Inflammatory macrophage (primary cell): ENCODE data around the gene RELT.
A peak's percentile ranks its signal among the peaks of the same experiment; 100 is the strongest.

Experiments
- DNase-seq, 2 donors: peaks; one replicate each; pipeline ENCODE4 v3.0.0-alpha.2; 2020 to 2022
- total RNA-seq, 18 experiments: gene quantifications; one replicate each; lab custom pipeline; 2026; ENCODE audit warnings: mixed read lengths in 6 of 18, inconsistent platforms in 2 of 18; lab: John Stamatoyannopoulos, UW

RELT gene
- total RNA-seq, result 35.3 to 139 (median 89.5) reads per million in 18 experiments

DNA sequence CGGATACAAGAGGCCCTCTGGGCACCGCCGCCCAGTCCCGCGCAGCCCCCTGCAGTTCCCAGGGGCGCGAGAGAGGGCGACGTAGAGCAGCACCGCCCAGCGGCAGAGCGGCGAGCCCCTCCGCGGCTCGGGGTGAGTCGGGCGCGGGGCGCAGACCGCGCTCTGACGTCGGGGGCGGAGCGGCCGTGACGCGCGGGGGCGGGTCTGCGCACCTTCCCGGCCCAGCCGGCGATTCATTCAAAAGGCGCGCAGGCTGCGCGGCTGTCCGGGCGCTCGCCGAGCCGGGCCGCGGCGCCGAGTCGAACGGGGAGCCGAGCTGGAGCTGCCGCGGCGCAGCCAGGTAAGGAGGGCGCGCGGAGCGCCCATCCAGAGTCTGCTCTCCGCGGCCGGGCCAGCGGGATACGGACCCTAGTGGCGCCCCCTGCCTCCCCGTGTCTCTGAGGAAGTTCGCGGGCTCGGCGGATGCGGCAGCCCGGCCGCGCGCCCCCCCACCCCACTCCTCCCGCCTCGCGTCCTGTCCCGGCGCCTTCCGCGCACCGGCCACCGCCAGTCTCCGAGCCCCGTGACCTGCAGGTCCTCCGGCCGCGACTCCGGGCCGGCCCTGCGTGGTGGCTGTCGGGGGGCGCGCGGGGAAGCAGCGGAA, at the start of gene RELT:
TSS of gene RELT (plus strand) at position 240 of the 643 bp plus-strand sequence. CDS start 12,738 bp downstream, outside the sequence.
- peak; percentile 94 to 96 for DNase-seq

- DNase-seq, result no peak
Observed at GRCh38 chr11:73326929-73327811, 49.0 kb upstream of the RELT start.

GRCh38 chr11:73327812-73328364, 48.3 kb upstream of the RELT start:
- DNase-seq, result no peak

DNA sequence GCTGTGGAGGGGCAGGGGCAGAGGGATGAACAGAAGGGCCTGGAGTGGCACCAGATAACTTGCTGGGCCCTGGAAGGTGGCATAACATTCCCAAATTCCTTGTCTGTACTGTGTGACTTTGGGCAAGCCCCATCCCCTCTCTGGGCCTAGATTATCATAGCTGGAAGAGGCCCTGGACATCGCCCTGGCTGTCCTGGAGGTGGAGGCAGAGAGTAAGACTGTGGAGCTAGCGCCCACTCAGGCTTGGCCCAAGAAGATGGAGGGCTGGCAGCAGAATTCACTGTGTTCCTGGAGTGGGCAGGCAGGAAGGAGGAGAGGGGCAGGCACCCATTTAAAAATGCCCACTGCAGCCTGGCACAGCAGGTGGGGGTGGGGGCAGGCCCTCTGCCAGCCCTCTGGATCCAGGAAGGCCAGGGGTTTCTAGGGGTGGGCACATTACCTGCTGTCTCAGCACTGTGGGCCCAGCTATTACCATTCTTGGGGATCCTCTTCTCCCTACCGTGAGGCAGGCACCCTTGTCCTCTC, 45.6 kb upstream of the RELT start:
- DNase-seq, result peak in 1 of 2 donors; percentile 40

DNA sequence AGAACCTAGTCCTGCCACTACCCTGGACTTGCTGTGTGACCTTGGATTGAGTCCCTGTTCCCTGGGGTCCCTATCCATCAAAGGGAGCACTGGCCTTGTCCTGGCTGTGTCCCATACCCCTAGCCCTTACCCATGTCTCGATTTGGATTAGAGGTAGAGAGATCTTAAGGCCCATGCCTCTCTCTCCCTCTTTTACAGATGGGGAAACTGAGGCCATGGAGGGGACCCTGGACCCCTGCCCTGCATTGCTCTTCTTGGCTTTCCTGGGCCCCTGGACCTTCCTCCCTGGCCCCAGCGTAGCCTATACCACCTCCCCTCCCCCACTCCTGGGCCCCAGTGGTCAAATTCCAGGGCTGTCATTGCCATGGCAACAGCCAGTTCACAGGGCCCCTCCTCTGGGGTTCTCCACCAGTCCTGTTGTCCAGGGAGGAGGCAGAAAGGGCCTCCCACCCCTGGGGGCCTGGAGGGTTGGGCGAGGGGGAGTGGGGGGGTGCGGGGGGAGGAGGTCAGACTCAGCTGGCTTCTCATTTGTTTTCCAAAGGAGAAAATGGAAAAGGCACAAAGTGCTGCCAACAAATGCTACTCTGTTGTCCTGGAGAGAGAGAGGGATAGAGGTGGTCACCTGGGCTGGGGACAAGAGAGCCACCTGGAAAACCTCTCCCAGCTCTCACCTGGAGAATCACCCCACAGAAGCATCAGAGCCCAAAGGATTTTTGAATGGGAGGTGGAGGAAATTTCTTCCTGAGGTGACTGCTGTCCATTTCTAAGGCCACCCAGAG, 44.9 kb upstream of the RELT start:
- DNase-seq, result no peak

DNA sequence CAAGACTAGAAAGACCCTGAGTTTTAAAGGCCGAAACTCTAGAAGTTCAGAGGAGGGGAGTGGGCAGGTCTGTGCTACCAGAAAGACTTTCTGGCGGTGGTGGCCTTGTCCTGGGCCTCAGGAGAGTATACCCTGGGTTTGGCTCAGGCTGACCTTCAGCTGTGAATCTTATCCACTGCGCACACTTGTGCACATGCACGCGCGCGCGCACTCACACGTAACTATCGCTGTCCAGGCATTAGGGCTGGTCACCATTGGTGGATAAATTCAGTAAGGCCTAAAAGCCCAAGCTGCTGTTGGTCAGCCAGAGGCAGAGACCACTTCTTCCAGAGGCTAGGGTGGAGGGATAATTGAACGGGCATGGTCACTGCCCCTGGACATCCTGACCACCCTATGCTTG, 43.0 kb upstream of the RELT start:
- no peak for DNase-seq

- no peak for DNase-seq
Observed at GRCh38 chr11:73333640-73334383, 42.4 kb upstream of the RELT start.

GRCh38 chr11:73334384-73335203, 41.6 kb upstream of the RELT start:
- DNase-seq, result peak in 1 of 2 donors; percentile 36

DNA sequence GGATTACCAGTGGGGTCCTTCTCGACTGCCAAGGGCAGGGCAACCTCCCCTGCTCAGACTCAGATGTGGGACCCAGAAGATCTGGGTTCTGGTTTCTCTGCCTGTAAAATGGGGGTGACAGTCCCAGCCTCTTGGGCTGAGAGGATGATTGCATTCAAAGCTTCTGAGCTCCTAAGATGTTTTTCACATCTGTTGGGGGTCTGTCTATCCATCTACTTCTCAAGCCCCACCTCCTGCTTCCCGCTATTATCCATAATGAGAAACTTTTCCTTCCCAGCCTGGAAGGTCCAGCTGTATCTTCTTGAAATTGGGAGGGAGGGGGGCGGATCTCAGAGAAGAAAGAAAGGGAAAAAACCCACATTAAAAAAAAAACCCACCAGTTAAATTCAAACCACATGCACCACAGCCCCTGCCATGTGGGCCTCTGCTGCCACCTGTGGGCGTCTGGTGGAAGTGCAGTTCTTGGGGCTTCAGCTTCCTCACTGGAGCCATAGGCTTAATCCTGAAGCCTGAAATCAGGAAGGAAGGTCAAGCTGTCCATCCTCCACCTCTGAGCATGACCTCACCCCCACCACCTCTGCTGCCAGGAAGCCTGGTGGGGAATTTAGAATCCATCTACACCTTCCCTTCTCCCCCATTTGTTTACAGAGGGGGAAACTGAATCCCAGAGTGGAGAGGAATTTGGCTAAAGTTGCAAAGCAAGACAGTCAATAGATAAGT, 40.8 kb upstream of the RELT start:
- DNase-seq, result peak; percentile 81 to 84

- no peak for DNase-seq
Observed at GRCh38 chr11:73337846-73338245, 38.4 kb upstream of the RELT start.

DNA sequence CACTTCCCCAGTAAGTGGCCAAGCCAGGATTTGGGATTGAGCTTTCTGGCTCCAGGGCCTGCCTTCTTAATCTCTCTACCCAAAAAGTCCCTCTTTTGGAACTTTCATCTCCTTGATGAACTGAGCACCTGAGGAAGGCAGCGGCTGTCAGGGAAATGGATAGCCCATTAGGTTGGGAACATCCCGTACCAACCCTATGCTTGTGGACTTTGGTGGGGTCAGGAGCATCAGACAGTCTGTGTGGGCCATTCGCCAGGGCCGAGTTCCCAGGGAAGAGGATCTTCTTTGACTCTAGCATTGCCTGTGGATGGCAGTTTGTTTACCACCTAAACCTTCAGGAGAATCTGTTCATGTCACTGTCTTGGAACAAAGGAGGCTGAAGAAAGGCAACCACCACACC, 37.9 kb upstream of the RELT start:
- no peak for DNase-seq

DNA sequence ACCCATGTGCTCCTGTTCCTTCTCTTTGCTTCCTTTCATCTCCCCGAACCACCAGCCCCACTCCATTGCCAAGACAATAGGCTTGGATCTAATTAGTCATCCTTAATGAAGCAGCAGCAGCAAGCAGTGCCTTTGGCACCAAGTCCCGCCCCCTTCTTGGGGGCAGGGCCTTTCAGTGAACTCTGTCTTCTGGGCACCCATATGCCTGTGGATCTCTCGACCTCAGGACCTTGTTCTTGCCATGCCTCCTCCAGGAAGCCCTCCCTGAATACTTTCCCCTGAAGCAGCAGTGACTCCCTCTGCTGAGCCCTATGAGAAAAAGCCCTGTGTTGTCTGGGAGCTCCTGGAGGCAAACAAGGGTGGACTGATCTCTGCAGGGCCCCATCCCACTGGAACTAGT, 36.0 kb upstream of the RELT start:
- DNase-seq, result no peak

- DNase-seq, result no peak
Observed at GRCh38 chr11:73342633-73343032, 33.6 kb upstream of the RELT start.

- no peak for DNase-seq
Observed at GRCh38 chr11:73343076-73343873, 32.9 kb upstream of the RELT start.

DNA sequence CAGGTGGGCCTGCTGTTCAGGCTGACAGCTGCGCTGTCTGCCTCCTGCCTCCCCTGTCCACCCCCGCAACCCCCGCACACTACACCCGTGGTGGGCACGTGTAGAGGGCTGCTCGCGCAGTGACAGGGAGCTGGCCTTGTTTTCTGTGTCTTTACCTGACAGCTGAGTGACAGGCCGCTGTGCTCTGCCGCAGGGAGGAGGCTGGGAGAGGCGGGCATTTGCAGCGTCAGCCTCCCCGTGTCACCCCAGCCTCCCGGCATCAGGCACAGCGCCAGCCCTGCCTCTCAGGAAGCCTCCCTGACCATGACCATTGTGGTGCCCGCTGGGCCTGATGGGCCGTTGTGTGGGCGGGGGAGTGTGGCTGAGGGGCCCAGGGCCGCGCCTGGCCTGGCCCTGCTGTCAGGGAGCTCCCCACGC, 32.0 kb upstream of the RELT start:
- DNase-seq, result no peak

- DNase-seq, result no peak
Observed at GRCh38 chr11:73345481-73346160, 30.6 kb upstream of the RELT start.

DNA sequence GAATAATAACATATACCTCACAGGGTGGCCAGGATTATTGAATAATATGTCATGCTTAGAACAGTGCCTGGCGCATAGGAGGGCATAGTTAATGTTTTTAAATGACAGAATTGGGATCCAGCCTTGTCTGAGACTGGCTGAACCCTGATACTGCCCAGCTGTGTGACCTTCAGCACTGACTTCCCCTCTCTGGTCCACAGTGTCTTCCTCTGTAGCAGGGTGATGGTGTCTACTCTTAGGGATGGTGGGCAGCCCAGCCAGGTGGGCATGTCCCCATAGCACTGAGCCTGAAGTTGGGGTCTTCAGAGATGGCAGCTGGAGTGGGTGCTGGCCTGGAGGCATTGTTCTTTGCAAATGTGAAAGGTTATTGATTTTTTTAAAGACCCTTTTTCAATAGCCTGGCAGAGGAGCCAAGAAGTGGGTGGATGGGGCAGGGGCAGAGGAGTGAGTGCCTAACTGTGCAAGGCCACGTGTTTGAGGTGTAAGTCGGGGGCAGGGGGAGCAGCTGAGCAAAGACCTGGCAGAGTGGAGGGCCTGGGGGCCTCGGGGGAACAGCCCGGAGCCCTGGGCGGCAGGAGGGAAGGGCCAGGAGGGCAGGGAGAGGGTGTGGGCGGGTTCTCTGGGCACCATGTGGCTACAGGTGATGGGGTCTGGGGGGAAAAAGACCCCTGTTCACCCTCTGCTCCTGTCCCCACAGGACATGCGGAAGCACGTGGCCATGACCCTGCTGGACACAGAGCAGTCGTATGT, 29.8 kb upstream of the RELT start:
- DNase-seq, result no peak

DNA sequence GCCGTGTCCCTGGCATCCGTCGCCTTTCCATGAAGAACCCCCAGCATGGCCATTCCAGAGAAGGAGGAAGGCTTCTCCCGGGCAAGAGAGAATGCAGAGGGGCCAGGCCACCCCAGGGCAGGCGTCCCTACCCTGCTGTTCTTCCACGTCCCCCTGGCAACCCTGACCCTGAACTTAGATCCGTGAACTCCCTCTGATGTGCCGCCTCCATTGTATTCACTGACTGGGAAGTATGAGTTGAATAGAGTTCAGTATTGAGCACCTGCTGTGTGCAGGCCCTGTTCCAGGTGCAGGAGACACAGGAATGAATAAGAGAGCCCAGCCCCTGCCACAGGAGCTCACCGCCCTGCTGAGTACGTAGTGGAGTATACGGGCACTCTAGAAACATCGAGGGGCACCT, 29.1 kb upstream of the RELT start:
- no peak for DNase-seq
